CD4-positive, alpha-beta T cell treated with Interleukin-21 for 1 hour (primary cell): Measurements from ENCODE around the gene C1orf74.
"Not testable (repeated sequence)": the region's sequence is repeated elsewhere in the genome, so short reads cannot be mapped to it uniquely, and the experiment has no call there.

Source experiments
- DNase-seq: peaks from one replicate; pipeline ENCODE4 v3.0.0-alpha.2; 2020

Gene C1orf74

GRCh38 chr1:209805341-209805781 lies 21.0 kb upstream of the C1orf74 start:
- no peak for DNase-seq

- DNase-seq = no peak
Observed at GRCh38 chr1:209803568-209803967, 19.2 kb upstream of the C1orf74 start.

- DNase-seq = no peak
Observed at GRCh38 chr1:209802780-209803152, 18.4 kb upstream of the C1orf74 start.

- DNase-seq = no peak
Observed at GRCh38 chr1:209802117-209802779, 17.9 kb upstream of the C1orf74 start.

- DNase-seq = no peak
Observed at GRCh38 chr1:209800984-209801834, 16.9 kb upstream of the C1orf74 start.

GRCh38 chr1:209797978-209798639 lies 13.8 kb upstream of the C1orf74 start:
- no peak for DNase-seq

GRCh38 chr1:209793711-209794110 lies 9.4 kb upstream of the C1orf74 start:
- DNase-seq = not testable (repeated sequence)

- DNase-seq = no peak
Observed at GRCh38 chr1:209791920-209792319, 7.6 kb upstream of the C1orf74 start.

- no peak for DNase-seq
Observed at GRCh38 chr1:209790286-209791193, 6.2 kb upstream of the C1orf74 start.

GRCh38 chr1:209789245-209789644 lies 4.9 kb upstream of the C1orf74 start:
- DNase-seq = no peak

- DNase-seq = no peak
Observed at GRCh38 chr1:209787551-209787950, 3.2 kb upstream of the C1orf74 start.

GRCh38 chr1:209786146-209786545 lies 1.8 kb upstream of the C1orf74 start:
- DNase-seq = no peak

- DNase-seq = no peak
Observed at GRCh38 chr1:209785592-209785991, 1.2 kb upstream of the C1orf74 start.

GRCh38 chr1:209783386-209783785 lies 973 bp downstream of the C1orf74 start:
- DNase-seq = no peak

- DNase-seq = no peak
Observed at GRCh38 chr1:209780268-209780667, 4.1 kb downstream of the C1orf74 start.

- no peak for DNase-seq
Observed at GRCh38 chr1:209778102-209778501, 6.3 kb downstream of the C1orf74 start.

- DNase-seq = no peak
Observed at GRCh38 chr1:209777587-209777986, 6.8 kb downstream of the C1orf74 start.

GRCh38 chr1:209775678-209776077 lies 8.7 kb downstream of the C1orf74 start:
- no peak for DNase-seq

GRCh38 chr1:209774592-209774991 lies 9.8 kb downstream of the C1orf74 start:
- DNase-seq = no peak

GRCh38 chr1:209772126-209772525 lies 12.2 kb downstream of the C1orf74 start:
- no peak for DNase-seq

GRCh38 chr1:209770636-209771415 lies 13.5 kb downstream of the C1orf74 start:
- DNase-seq = no peak

- DNase-seq = no peak
Observed at GRCh38 chr1:209769971-209770370, 14.4 kb downstream of the C1orf74 start.
